HEK293T (cell line): ENCODE results near the gene PECR.

Experiments
- CTCF ChIA-PET: fragments of 350-600 bp; formaldehyde crosslinking; extraction: SDS; loops from one replicate; lab custom pipeline; 2021; ENCODE audit warnings: antibody characterized with exemption, inconsistent platforms; lab: Yijun Ruan, JAX
- POLR2A ChIA-PET: fragments of 350-600 bp; formaldehyde crosslinking; extraction: SDS; loops from one replicate; lab custom pipeline; 2020; ENCODE audit warnings: antibody characterized with exemption, inconsistent platforms; lab: Yijun Ruan, JAX
- DNase-seq: peaks from one replicate; pipeline ENCODE4 v3.0.0; 2012; ENCODE audit warnings: mixed read lengths; ENCODE audit errors: extremely low spot score
- ARNT ChIP-seq: fragments of 450-650 bp; IDR thresholded peaks from 2 replicates; pipeline ENCODE4 v1.6.1; 2017; ENCODE audit warnings: mild to moderate bottlenecking
- BHLHE40 ChIP-seq: fragments of 450-650 bp; IDR thresholded peaks from 2 replicates; pipeline ENCODE4 v1.6.1; 2016; ENCODE audit warnings: mild to moderate bottlenecking, moderate library complexity, borderline replicate concordance
- CTBP1 ChIP-seq: fragments of 450-650 bp; IDR thresholded peaks from 2 replicates; pipeline ENCODE4 v1.6.1; 2016; ENCODE audit warnings: borderline replicate concordance
- ELF4 ChIP-seq: fragments of 450-650 bp; IDR thresholded peaks from 2 replicates; pipeline ENCODE4 v1.6.1; 2017; ENCODE audit warnings: antibody characterized with exemption
- FOXA1 ChIP-seq: fragments of 450-650 bp; IDR thresholded peaks from 2 replicates; pipeline ENCODE4 v1.6.1; 2016; ENCODE audit warnings: mild to moderate bottlenecking
- FOXK2 ChIP-seq: fragments of 450-650 bp; IDR thresholded peaks from 2 replicates; pipeline ENCODE4 v1.6.1; 2016; ENCODE audit warnings: mild to moderate bottlenecking
- FOXM1 ChIP-seq: fragments of 450-650 bp; IDR thresholded peaks from 2 replicates; pipeline ENCODE4 v1.6.1; 2017; ENCODE audit warnings: mild to moderate bottlenecking, borderline replicate concordance
- HDGF ChIP-seq: fragments of 450-650 bp; IDR thresholded peaks from 2 replicates; pipeline ENCODE4 v1.6.1; 2017; ENCODE audit warnings: antibody characterized with exemption, borderline replicate concordance
- L3MBTL2 ChIP-seq: fragments of 450-650 bp; conservative IDR thresholded peaks from 2 replicates; pipeline ENCODE4 v1.6.1; 2016; ENCODE audit warnings: mild to moderate bottlenecking
- LEF1 ChIP-seq: fragments of 450-650 bp; IDR thresholded peaks from 2 replicates; pipeline ENCODE4 v1.6.1; 2017; ENCODE audit warnings: mild to moderate bottlenecking, borderline replicate concordance
- NFRKB ChIP-seq: fragments of 450-650 bp; IDR thresholded peaks from 2 replicates; pipeline ENCODE4 v1.6.1; 2016; ENCODE audit warnings: mild to moderate bottlenecking, moderate library complexity
- SP1 ChIP-seq: fragments of 450-650 bp; IDR thresholded peaks from 2 replicates; pipeline ENCODE4 v1.6.1; 2017
- SUZ12 ChIP-seq: fragments of 450-650 bp; IDR thresholded peaks from 2 replicates; pipeline ENCODE4 v1.6.1; 2016; ENCODE audit warnings: mild to moderate bottlenecking
- TARDBP ChIP-seq: fragments of 450-650 bp; IDR thresholded peaks from 2 replicates; pipeline ENCODE4 v1.6.1; 2016
- ZNF384 ChIP-seq: fragments of 450-650 bp; IDR thresholded peaks from 2 replicates; pipeline ENCODE4 v1.6.1; 2016
- TF ChIP-seq, protein P1 (sequence below): fragments of 450-650 bp; IDR thresholded peaks from 2 replicates; pipeline ENCODE4 v1.6.1; 2016

The PECR gene

DNA sequence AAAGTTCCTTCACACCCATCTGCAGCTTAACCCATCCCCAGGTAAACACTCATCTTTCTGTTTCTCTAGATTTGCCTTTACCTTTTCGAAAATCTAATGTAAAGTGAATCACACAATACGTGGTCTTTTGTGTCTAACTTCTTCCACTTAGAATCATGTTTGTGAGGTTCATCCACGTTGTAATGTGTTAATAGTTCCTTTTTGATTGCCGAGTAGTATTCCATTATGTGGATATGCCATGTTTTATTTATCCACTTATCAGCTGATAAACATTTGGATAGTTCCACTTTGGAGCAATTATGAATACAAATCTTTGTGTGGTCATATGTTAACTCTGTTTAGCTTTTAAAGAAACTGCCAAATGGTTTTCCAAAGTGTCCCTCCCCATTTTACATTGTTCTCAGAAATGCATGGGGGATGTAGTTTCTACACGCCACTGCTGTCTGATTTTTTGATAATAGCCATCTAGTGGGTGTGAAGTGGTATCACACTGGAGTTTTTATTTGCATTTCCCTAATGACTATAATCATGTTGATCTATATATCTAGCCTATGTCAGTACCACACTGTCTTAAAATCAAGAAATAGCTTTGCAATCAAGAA is 22.3 kb downstream of the PECR start:
- POLR2A ChIA-PET: interaction anchor here (1.2 kb wide), 1 partner anchor 22 kb away, joined by 4 read pairs; the partner anchor contains the start of genes PECR and TMEM169
- no peak for TF ChIP-seq FOXA1
- no peak for TF ChIP-seq SUZ12
- TF ChIP-seq L3MBTL2: no peak
- TF ChIP-seq HDGF: no peak
- TF ChIP-seq FOXK2: no peak
- no peak for TF ChIP-seq ARNT
- no peak for TF ChIP-seq ZNF384
- CTCF ChIA-PET: no interaction called here
- no peak for DNase-seq

DNA sequence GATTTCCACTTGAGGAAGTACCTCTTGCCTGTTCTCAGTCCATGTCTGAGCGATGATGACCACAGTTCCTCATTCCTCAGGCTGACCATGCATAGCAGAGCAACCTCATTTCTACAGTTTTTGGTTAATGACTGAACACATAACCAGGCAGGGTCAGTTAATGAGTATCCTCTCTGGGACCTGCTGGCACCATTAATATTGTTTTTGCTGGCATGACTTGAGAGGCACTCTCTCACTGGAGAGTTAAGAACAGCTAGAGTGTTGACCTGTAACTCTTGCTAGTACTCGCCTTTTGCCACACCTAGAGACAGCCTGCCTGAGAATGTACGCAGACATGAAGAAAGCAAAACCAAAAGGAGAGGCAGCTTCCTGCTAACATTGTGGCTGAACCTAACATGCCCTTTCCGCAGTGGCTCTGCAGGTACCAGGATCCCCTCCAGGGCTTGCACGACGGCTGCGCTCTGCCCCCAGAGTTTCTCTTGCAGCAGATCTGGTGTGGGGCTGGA is 23.9 kb downstream of the PECR start:
- ChIA-PET POLR2A (interaction anchor here (1.2 kb wide), 1 partner anchor 24 kb away, joined by 4 read pairs; the partner anchor contains the start of genes PECR and TMEM169), CTCF (no interaction called here)
- TF ChIP-seq FOXM1: no peak
- no peak for TF ChIP-seq BHLHE40
- no peak for TF ChIP-seq HDGF
- TF ChIP-seq CTBP1: no peak
- TF ChIP-seq L3MBTL2: no peak
- TF ChIP-seq TARDBP: no peak
- TF ChIP-seq NFRKB: no peak
- no peak for TF ChIP-seq ARNT
- no peak for TF ChIP-seq ZNF384
- TF ChIP-seq FOXK2: no peak
- TF ChIP-seq, protein P1, sequence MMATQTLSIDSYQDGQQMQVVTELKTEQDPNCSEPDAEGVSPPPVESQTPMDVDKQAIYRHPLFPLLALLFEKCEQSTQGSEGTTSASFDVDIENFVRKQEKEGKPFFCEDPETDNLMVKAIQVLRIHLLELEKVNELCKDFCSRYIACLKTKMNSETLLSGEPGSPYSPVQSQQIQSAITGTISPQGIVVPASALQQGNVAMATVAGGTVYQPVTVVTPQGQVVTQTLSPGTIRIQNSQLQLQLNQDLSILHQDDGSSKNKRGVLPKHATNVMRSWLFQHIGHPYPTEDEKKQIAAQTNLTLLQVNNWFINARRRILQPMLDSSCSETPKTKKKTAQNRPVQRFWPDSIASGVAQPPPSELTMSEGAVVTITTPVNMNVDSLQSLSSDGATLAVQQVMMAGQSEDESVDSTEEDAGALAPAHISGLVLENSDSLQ: no peak
- TF ChIP-seq SP1: no peak
- DNase-seq: no peak

DNA sequence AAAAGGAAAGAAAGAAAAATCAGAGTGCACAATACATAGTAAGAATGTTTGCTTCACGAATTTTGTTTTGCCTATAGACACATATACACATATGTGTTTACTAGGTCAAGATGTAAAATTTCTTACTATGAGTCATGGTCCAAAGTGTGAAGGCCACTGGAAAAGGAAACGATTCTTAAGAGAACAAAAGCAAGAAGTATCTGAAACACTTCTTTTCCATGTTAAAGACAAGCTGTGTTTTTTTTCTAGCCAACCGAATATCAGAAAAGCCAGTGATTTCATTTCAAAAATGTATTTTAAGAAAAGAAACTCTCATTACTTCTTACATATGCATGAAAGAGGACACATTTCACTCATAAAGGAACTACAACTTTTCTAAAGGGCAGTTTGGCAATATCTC is 24.9 kb downstream of the PECR start:
- POLR2A ChIA-PET: no interaction called here
- no peak for DNase-seq
- CTCF ChIA-PET: no interaction called here
- no peak for TF ChIP-seq TARDBP
- TF ChIP-seq FOXK2: no peak
- TF ChIP-seq NFRKB: no peak
- no peak for TF ChIP-seq FOXM1
- no peak for TF ChIP-seq ELF4
- no peak for TF ChIP-seq BHLHE40
- no peak for TF ChIP-seq CTBP1
- TF ChIP-seq L3MBTL2: no peak
- no peak for TF ChIP-seq ZNF384
- no peak for TF ChIP-seq ARNT
- no peak for TF ChIP-seq SP1
- TF ChIP-seq, protein P1: no peak
- no peak for TF ChIP-seq HDGF
- TF ChIP-seq LEF1: no peak
- TF ChIP-seq SUZ12: no peak
- no peak for TF ChIP-seq FOXA1

DNA sequence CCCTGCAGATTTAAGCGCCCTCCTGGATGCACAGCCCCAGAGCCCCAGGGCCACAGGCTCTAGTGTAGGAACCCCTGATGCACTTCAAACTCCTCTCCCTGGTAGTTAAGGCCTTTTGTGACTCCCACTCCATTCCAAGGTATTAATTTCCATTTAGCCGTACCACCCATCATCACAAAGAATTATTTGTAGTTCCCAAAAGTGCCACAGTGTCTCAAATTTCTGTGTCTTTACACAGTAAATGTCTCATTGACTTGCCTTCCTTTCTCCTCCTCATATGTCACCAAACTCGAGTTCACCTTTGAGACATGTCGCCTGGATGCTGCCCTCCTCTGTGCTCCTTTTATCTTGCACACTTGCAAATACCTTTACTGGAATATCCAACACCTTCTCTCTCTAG is 25.9 kb downstream of the PECR start:
- CTCF ChIA-PET: no interaction called here
- POLR2A ChIA-PET: no interaction called here
- no peak for TF ChIP-seq CTBP1
- TF ChIP-seq, protein P1: no peak
- no peak for TF ChIP-seq BHLHE40
- no peak for TF ChIP-seq NFRKB
- TF ChIP-seq ZNF384: no peak
- no peak for TF ChIP-seq HDGF
- TF ChIP-seq ARNT: no peak
- no peak for TF ChIP-seq FOXM1
- TF ChIP-seq L3MBTL2: no peak
- TF ChIP-seq LEF1: no peak
- TF ChIP-seq SP1: no peak
- no peak for TF ChIP-seq ELF4
- no peak for TF ChIP-seq TARDBP
- TF ChIP-seq FOXA1: no peak
- TF ChIP-seq FOXK2: no peak
- no peak for DNase-seq

DNA sequence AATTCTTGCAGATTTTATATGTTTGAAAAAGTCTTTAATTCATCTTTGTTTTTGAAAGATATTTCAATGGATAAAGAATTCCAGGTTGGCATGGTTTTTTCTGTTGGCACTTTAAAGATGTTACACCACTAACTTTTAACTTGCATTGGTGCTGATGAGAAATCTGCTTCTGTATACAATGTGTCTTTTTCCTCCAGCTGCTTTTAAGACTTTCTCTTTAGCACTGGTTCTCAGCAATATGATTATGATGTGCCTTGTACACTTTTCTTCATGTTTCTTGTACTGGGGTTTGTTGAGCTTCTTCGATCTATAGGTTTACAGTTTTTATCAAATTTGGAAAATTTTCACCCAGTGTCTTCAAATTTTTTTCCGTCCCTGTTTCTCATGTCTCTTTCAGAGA is 29.2 kb downstream of the PECR start:
- TF ChIP-seq L3MBTL2 (no peak), LEF1 (no peak), CTBP1 (no peak)
- ChIA-PET POLR2A (interaction anchor here (1.3 kb wide), 1 partner anchor 29 kb away, joined by 4 read pairs; the partner anchor contains the start of genes PECR and TMEM169), CTCF (no interaction called here)
- no peak for DNase-seq

DNA sequence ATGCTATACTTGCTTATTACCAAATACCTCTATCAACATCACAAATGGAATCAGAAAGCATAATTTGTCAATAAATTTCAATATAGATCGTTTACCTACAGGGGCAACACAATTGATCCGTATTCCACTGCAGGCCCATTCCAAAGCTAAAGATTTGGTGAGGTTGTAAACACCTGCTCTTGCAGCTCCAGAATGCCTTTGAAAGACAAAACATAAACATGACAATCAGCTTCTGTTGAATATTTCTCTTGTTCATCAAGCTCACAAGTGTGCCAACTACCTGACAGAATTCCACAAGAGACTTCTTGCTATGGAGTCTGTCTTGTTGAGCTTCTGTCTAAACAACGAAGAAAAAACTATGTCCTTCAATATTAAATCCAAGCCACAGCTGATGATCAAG is 30.3 kb downstream of the PECR start:
- TF ChIP-seq CTBP1: no peak
- TF ChIP-seq FOXM1: no peak
- TF ChIP-seq TARDBP: no peak
- no peak for TF ChIP-seq ELF4
- no peak for TF ChIP-seq ZNF384
- no peak for TF ChIP-seq LEF1
- no peak for TF ChIP-seq SP1
- no peak for TF ChIP-seq L3MBTL2
- TF ChIP-seq FOXA1: no peak
- no peak for TF ChIP-seq NFRKB
- TF ChIP-seq, protein P1: no peak
- TF ChIP-seq ARNT: no peak
- no peak for TF ChIP-seq BHLHE40
- no peak for TF ChIP-seq SUZ12
- no peak for TF ChIP-seq FOXK2
- CTCF ChIA-PET: no interaction called here

More for the DNA sequence above, 30.3 kb downstream of the PECR start:
- DNase-seq: no peak
- POLR2A ChIA-PET: interaction anchor here (1.3 kb wide), 1 partner anchor 30 kb away, joined by 4 read pairs; the partner anchor contains the start of genes PECR and TMEM169
